Stimulated activated naive CD8-positive, alpha-beta T cell treated with anti-CD3 and anti-CD28 coated beads, Interleukin-15, Interleukin-2, amounts not matched to agents 100 U/mL and 50 U/mL, for 24 hours (primary cell): ENCODE results near the gene NIM1K.
"Not testable (repeated sequence)": the region's sequence is repeated elsewhere in the genome, so short reads cannot be mapped to it uniquely, and the experiment has no call there.

Experiments used
- ATAC-seq: fragments of 150-1000 bp; cut with Tn5 transposase; one replicate; pipeline ENCODE4 v1.10.0; 2021
- DNase-seq: peaks from one replicate; pipeline ENCODE4 v3.0.0; 2021

Gene NIM1K

DNA sequence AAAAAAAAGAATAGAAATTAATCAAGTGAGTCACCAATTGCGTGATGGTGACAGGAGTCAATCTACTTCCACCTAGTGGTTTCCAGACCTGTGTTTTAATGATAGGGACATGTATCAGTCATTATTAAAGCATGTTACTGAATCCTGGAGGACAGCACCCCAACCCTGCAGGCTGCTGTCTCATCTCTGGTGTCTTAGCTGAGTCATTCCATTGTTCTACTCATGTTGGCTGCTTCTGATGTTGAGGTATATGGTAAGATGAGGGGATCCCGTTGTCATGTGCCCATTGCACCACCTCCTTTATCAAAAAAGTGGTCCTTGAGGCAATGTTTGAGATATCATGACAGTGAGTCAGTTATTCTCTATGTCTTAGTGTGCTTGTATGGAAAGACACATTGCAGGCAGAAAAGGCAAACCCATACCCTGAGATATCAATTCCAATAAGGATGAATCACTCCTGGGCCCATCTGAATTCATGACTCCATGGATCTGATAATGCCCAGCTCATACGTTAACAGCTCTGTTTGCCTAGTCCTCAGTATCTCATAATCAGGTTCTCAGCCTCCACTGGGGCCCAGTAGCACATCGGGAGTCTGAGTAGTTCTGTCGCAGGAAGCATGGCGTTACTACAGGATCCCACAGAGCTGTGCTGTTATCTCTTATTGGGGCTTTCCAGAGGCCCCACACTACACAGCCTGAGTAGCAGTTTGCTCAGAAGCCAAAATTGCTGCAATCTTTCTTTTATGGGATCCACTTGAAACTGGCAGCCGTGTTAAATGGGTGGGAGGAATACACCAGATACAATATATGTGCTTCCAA, 90.0 kb downstream of the NIM1K start:
- ATAC-seq = peak; percentile 71
- no peak for DNase-seq

DNA sequence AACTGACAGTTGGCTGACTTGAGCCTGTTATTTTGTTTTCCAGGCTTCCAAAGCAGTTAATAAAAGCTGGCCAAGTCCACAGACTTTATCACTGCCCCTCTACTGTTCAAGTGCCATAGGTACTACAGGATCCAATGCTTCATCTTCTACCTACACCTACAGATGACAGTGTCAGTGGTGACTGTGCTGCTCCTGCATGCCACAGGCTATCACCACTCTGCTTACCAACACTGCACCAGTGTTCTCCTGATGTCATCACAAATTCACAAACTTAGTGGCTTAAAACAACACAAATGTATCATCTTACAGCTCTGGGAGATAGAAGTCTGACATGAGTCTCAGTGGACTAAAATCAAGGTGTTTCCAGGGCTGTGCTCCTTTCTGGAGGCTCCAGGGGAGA, 94.6 kb downstream of the NIM1K start:
- no peak for ATAC-seq

DNA sequence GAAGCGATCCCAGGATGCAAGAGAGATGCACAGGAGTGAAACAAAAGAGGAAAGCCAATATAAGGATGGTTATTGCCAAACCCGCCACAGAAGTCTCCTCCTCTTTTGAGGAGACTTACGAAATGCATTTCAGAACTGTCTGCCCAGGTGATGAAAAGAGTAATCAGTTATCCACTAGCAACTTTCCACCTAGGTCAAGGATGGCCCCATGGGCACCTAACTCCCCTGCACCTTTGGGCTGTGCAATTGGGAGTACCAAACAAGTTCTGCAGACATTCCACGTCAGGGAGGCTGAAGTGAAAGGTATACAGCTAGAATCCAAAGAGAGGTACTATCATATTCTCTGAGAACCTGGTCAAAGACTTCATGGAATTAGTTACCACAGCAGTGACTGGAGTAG, 95.5 kb downstream of the NIM1K start:
- no peak for ATAC-seq

More for the DNA sequence above, 94.6 kb downstream of the NIM1K start:
- DNase-seq = no peak

DNA sequence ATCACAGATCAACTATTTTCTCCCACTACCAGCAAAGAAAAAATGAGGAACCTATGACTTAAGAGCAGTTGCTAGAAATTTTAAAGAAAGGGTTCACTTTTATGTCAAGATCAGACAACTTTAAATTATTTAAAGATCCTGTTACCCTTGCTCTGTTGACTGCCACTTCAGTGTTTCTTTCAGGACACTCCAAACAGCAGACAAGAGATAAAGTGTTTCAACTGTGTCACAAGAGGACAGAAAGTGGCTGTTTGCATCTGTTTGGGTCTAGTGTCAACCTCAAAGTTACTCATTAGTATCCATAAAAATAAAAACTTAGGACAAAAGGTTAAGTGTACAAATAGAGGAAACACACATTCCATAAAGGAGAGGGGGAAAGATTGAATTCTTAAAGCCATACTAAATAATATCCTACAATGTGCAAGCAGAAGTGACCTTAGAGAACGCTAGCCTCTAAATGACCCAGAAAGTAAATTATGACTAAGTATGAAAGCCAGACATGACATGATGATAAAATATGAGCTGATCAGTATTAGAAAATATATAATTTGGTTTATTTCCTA, 96.3 kb downstream of the NIM1K start:
- ATAC-seq = no peak
- no peak for DNase-seq

More for the DNA sequence above, 95.5 kb downstream of the NIM1K start:
- DNase-seq = no peak

DNA sequence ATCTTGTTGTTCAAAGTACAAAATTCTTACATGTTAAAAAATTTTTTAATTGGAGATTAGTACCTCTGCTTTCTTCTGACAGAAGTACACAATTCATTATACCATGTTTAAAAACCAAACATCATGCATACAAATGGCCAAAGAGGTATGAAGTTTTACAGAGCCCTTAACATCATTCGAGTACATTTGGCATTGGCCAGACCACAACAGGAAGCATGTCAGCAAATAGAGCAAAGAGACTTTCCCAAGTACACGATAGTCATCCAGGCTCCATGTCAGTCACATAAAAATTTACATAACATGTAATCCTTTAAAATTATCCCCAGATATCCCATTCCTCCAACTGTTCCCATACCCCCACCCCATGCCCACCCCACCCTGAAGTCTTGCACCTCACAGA, 98.7 kb downstream of the NIM1K start:
- ATAC-seq (no peak), DNase-seq (no peak)

DNA sequence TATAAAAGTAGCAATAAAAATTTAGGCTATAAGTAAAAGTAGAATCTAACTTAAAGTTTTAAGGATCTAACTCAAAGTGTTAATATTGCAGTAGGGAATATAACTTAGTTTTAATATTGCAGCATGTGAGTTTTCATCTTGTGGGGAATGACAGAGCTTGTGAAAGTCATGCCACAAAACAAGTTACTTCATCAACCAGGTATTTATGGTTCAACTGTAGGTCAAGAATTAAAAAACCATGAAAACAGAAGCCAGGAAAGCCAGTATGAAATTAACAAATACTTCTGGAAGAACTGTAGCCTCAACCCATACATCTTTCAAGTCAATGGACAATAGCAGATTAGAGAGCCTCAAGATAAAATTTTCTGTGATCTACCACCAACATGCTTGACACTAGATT, 102.2 kb downstream of the NIM1K start:
- no peak for DNase-seq
- ATAC-seq = no peak

DNA sequence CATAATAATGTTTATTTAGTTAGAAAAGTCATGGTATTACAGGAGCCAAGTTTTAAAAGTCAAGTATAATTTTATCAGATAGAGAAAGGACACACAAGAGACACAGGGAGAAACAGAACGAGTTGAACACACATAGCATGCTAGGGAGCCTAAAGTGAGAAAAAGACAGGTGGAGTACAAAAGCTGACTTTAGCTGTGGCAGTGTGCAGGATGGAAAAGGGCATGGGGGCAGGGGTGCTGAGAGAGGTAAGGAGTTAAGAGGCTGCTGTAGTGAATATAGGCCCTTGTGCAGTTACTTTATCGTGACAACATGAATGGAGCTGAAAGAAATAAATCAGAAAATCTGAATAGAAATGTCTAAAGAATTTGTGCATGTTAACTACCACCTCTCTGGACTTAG, 103.2 kb downstream of the NIM1K start:
- ATAC-seq (no peak), DNase-seq (no peak)

DNA sequence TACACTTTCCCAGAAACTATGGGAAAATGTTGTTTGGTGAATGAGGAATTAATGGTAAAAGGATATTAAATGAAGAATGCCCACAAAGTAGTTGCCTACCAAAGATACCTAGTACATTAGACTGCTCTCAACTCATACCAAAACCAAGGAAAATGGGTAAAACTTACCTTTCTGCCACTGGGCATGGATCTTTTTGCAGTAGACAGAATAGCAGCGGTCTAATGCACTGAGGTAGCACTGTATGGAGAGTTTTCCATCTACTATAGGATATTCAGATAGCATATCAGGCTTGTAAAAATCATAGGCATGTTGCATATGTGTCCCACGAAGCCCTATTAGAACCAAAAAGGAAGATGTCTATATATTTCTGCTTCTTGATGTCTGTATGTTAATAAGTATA, 104.8 kb downstream of the NIM1K start:
- DNase-seq = no peak
- no peak for ATAC-seq

DNA sequence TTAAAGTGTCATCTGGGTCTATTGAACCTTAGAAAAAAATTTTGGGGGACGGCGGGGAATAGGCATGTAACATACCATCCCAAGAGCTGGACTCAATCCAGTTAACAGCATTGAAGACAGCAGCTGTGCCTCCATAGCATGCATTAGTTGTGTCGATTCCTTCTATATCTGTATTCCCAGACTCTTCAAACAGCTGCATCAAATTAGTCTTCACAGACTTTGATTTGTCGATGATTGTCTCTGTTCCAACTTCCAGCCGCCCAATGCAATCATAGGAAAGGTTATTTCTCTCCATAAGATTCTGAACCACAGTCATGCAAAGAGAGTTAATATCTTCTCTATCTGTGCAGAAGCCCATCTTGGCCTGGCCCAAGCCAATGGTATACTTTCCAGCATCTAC, 106.4 kb downstream of the NIM1K start:
- no peak for DNase-seq

DNA sequence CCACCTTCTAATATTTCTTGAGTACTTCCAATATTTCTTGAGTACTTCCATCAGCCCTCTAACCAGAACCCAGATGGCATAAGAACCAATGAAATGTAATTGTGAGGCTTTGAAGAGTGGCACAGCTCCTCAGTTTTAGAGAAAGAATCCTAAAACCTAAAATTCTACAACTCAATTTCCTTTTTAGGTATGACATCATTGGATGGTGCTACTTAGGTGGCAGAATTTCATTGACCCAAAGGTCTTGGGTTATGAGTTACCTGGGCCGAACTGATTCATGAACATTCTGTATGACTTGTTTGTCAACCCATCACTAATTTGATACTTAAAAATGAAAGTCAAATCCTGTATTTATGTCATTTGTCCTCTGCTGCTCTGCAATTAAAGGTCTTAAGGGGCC, 108.1 kb downstream of the NIM1K start:
- no peak for ATAC-seq
- DNase-seq = no peak

More for the DNA sequence above, 106.4 kb downstream of the NIM1K start:
- no peak for ATAC-seq

DNA sequence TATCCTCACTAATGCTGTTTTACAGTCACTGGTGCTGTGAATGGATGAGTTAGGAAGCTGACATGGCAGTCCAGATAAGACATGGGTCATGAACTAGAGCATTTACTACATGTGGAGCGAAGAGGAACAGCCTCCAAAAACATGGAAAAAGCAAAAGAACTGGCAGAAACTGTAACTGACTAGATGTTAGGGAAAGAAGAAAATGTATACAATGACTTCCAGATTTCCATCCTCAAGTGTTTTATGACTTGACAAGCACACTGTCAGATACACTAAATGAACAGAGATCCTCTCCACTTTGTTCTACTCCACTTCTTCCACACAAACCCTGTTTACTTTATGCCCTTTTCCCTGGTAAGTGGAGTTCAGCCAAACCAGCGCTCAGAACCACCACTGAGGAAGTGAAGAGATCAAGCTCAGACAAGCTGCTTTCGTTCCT, 109.6 kb downstream of the NIM1K start:
- DNase-seq = no peak
- no peak for ATAC-seq

DNA sequence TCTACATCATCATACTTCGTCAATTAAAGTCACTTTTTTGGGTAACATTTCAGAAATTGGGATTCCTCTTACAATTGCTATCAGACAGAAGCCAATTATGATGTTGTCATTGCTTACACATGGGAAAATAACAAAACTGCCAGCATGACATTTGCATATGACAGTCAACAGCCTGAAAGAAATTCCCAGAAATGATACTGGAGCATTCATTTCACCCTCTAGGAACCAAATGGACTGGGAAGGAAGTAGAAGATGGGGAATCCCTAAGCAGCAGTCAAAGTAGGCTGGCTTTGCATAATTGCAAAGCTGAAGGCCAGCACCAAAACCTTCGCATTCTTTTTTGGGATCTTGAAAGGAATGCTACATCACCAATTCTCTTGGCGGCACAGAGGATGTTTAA, 110.5 kb downstream of the NIM1K start:
- DNase-seq (no peak), ATAC-seq (no peak)

DNA sequence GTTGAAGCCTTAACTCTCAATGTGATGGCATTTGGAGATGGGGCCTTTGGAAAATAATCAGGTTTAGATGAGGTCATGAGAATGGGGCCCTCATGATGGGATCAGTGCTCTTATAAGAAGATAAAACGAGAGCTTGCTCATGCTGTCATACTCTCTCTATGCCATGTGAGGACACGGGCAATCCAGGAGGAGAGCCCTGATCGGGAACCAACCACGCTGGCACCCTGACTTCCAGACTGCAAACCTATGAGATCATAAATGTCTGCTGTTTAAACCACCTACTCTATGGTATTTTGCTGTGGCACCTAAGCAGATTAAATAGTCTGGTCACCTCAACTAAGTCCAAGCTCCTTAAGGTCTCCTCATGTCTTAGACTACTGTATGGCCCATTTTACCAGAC, 111.2 kb downstream of the NIM1K start:
- DNase-seq (no peak), ATAC-seq (no peak)

DNA sequence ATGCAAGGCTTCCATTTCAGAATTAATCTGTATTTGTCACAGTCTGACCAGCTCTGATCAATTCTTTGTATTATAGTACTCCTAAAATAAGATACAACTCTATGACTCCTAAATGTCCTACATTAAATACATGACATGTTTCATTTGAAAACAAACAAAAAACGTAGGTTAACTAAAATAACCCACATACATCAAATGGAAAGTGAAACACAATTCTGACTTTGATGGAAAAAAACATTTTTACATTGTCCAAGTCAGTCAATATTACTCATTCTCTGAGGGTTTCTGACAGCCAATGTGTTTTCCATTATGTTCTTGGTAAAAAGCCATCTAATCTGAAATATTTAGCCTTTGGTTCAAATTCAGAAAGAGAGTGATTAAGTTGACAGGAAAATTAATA, 112.5 kb downstream of the NIM1K start:
- ATAC-seq (peak; percentile 78), DNase-seq (no peak)

DNA sequence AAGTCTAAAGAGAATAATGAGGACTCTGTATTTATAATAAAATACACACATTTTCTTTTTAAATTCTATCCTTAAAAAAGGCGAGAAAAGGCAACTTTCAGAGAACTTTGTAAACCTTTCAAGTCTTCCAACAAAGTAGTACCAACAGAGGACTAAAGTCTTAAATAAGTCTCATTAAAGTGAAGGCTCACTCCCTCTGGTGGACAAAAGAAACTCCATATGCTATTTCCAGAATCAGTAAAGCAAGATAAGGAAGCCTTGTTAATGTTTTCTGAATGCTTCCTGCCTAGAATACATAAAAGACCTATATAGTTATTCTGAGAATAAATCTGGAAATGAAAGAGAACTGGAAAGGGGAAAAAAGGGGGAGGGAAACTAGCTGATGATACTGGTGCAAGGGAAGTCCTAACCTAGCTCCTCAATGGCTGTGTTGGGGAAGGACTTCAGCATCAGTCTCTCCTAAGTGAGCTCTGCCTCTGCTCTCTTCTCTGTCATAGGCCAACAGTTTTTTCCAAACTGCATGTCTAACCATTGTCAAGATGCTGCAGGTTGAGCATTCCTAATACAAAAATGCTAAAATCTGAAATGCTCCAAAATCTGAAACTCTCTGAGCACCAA, 114.0 kb downstream of the NIM1K start:
- ATAC-seq (peak; percentile 29), DNase-seq (no peak)

DNA sequence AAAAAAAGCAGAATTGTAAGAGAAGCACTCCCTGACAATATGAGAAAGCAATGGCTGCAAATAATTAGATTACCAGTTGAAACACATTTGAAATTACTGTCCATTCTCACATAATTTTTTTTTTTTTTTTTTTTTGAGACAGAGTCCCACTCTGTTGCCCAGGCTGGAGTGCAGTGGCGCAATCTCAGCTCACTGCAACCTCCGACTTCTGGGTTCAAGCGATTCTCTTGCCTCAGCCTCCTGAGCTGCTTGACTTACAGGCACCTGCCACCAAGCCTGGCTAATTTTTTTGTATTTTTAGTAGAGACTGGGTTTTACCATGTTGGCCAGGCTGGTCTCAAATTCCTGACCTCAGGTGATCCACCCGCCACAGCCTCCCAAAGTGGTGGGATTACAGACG, 114.9 kb downstream of the NIM1K start:
- ATAC-seq = not testable (repeated sequence)

DNA sequence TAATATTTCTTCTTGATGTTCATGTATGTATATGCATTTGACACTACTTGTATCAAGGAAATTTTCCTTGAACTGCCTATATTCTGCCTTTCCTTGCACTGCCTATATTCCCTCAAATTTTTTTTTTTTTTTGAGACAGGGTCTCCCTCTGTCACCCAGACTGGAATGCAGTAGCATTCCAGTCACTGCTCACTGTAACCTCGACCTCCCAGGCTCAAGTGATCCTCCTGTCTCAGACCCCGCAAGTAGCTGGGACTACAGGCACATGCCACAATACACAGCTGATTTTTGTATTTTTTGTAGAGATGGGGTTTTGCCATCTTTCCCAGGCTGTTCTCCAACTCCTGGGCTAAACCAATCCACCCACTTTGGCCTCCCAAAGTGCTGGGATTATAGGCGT, 117.1 kb downstream of the NIM1K start:
- no peak for DNase-seq
- no peak for ATAC-seq

More for the DNA sequence above, 114.9 kb downstream of the NIM1K start:
- DNase-seq = not testable (repeated sequence)

DNA sequence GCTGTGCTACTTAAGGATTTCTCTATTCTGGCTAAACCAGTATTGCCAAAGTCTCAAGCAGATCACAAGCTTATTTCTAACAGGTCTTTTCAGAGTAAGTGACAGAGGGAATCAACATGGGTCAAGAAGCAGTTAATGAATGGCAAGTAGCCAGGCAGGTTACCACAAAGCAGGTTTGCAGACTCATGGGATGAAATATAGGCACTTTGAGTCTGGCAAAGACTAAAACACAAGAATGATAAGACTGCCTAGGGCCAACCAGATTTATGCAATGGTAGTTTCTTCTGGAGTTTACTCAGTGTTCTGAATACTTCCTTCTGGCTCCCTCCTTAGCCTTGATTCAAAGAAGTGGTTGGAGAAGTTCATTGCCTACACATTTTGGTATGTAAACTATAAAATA, 117.6 kb downstream of the NIM1K start:
- no peak for DNase-seq
- ATAC-seq = no peak

DNA sequence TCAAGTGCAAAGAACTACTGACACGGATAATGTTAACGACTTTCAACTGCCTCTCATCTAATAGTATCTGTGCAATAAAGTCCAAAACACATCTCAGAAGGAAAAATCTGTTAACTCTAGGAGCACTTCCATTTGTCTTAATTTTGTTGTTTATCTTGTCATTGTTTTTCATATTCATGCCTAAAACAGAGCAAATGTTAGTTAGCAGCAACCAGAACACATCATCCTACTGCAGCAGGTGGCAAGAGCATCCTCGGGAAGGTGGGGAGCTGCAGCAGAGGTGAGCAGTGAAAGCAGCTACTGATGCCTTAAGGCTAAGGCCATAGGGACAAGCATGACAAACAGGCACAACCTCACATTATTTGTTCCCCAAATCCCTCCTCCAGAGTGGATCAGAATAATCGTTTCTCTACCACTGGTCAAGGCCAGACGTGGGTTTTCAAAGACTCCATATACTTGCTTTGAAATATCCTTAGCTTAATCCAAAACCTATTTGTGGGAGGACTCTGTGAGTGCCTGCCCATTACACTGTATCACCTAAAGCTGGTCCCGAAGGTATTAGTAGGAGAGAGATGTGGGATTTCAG, 120.1 kb downstream of the NIM1K start:
- no peak for DNase-seq
- no peak for ATAC-seq

DNA sequence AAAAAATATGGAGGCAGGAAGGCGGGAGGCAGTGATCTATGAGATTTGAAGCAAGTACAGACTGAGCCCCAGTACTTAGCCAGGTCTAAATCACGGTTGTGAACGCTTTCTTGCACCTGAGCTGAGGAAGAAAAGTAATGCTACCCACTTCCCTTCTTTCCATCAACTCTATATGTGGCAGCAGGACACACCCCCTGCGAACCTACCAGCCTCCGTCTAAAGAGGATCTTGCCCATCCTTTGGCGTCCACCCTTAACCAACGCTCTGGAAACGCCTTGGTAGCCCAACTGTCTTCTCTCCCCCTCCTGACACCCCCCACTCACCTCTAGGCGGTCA, 120.6 kb downstream of the NIM1K start:
- DNase-seq (no peak), ATAC-seq (no peak)

DNA sequence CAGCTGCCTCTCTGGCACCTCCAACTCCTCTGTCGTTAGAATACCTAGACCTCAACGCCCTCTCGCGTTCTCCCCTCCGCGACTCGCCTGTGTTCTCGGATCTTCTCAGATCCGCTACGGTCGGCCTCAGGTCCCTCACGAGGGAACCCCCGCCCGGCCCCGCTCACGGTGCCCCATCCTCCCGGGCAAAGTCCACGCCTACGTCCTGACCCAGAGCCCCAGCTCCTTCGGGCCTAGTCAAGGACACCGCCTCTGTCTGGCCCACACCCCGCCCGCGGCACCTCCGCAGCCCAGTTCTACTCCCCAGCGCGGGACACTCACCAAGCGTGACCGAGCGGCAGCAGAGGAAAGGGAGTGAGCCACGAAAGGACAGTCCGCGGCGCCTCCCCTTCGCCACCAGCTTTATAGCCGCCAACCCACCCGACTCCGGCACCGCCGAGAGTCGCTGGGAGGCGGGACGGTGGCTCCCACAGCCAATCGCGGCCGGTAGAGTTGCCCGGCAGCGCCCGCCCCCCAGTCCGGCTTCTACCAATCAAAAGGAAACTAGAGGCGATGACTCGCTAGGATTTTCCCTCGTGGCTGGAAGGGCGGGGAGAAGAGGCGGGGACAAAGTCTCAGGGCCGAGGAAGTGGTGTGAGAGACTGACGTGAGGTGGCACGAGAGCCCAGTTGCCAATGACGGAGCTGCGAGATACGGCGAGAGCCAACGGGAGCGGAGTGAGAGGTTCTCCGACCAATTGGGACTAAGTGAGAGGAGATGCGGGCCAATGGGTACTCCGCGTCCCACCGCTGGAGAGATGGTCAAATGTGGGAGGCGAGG, 121.2 kb downstream of the NIM1K start, which contains the start of gene HMGCS1:
HMGCS1 (minus strand) TSS at position 378 of the 819 bp plus-strand sequence. CDS start 14,447 bp downstream, outside the sequence.
- peak; percentile 98 for DNase-seq

DNA sequence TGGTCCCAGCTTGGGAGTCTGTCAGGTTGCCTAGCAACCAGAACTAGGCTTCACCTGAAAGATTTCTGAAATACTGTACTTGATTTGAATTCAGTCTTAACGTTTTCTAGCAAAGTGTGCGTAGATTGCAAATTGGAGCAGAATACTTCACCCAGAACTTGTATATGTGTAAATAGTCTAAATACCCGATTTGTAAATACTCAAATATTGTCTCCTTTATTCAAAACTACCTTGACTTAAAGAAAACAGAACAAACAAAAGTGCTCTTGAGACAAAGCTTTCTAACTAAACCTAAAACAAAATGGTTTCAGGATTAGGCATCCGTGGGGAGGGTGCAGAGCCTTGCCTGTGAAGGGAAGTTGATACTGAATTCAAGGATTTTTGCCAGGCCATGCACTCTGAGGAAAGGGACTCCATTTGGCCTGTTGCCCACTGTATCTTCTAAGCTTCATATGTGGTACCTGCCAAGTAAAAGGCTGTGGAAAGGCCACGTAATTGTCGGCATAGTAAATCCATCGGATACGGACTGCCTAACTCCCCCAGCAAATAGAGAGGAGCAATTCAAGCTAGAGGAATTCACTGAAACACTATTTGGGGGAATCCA, 121.9 kb downstream of the NIM1K start:
- ATAC-seq (no peak), DNase-seq (peak; percentile 23)

More for the DNA sequence above, 121.2 kb downstream of the NIM1K start, which contains the start of gene HMGCS1:
- ATAC-seq = peak; percentile 92
